Keratinocyte (primary cell): ENCODE measurements around the gene PRDX6.

Experiments
- CTCF ChIP-seq, 3 experiments: IDR thresholded peaks in 1 of 3; conservative IDR thresholded peaks in 1 of 3; optimal IDR thresholded peaks in 1 of 3; 2 replicates in 2 of 3; 3 replicates in 1 of 3; pipeline versions ENCODE3 to v1.5.1; 2011; ENCODE audit warnings: low read length in 3 of 3, mild to moderate bottlenecking in 3 of 3, moderate library complexity in 2 of 3, control low read depth in 1 of 3, inconsistent platforms in 1 of 3; ENCODE audit not compliant: insufficient read depth in 2 of 3; ENCODE audit errors: extremely low read depth in 1 of 3
- EZH2 ChIP-seq: IDR thresholded peaks from one replicate; pipeline ENCODE4 v1.6.1; 2012; ENCODE audit warnings: inconsistent platforms, mild to moderate bottlenecking, low read length, moderate library complexity

DNA sequence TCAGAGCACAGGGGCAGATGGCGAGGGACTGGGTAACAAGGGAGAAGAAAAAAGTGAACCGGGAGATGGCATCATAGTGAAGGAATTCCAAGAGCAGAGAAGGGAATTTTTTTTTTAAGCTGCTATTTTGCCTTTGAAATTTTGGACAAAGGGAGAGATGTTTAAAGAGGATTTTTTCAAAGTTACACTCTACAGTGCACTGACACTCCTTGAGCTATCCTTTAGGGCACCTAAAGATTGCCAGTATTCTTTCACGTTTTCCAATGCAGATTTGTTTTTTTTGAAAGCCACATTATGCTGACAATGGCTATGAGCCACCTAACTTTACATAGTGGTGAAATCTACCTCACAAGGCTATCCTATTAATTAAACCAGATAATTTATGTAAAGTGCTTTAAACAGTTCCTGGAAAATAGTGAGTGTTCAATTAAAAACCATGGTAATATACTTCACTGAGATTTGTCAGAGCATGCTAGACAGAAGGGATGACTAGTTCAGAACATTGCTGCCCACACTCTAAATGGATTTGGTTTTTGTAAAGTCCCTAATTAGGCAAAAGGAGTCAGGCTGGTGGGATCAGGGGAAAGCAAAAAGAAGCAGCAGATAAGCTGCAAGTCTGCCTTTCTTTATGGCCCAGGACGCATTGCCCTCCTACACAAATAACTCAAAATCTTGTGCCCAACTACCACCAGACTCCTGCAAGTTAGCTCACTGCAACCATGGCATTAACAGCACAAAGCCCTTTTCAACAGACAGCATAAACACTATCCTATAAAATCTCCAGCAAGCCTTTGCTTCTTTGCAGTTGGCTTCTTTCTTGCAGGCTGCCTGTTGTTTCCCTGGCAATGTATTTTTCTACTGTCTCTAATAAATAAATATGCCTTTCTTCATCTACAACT lies 53.9 kb downstream of the PRDX6 start:
- TF ChIP-seq CTCF (optimal IDR thresholded peaks at IDR 0.05 in 1 of 3, IDR thresholded peaks at IDR 0.05 in 1 of 3, conservative IDR thresholded peaks at IDR 0.05 in 1 of 3; ENCODE audit: extremely low read depth in 1 of 3, insufficient read depth in 2 of 3, low read length in 3 of 3), result no peak
- TF ChIP-seq EZH2, result no peak
